GM03348 (cell line): ENCODE results near the gene SERP1.
A peak's percentile ranks its signal among the peaks of the same experiment; 100 is the strongest.

ENCODE experiments used
- DNase-seq: peaks from one replicate; pipeline ENCODE4 v3.0.0; 2012; ENCODE audit warnings: low spot score

The SERP1 gene

DNA sequence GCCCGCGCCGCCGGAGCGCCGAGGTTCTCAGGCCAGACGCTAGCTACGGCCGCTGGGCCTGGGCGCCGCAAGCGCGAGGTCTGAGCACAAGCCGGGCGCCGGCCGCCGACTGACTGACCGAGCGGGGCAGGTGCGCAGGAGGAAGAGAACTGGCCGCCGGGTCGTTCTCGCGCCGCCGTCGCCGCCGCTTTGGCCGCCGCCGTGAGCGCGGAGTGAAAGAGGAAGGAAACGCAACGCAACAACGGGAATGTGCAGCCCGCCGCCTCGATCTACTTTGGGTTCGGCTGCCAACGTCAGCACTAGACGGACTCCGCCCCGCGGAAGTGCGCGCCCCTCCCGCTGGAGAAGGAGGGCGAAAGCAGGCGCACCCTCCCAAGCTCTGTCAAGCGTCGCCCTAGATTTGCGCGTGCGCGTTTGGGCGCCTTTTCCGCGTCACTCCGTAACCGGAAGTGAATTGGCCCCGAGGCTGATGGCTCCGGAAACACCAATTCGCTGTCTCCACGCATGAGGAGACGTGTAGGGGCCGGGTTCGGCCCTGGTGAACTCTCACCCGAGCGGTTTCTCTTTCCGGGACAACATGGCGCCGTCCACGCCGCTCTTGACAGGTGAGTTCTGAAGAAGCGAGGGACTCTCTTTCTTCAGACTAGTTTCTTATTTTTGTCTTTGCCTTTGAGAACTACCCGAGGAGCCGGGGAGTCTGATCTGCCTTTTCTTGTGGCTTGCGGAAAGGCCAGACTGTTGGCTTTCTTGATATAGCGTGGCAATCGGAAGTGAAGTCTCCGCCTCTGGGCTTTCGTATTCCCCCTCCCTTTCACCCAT, at the start of gene SERP1, which contains the start of gene EIF2A:
TSS of gene SERP1 (minus strand) at position 271 of the 819 bp plus-strand sequence. CDS start 361 bp downstream, outside the sequence.
TSS of gene EIF2A (plus strand) at position 562 of the 819 bp plus-strand sequence. CDS start at position 578, 16 bp downstream.
- DNase-seq, result peak; percentile 98

DNA sequence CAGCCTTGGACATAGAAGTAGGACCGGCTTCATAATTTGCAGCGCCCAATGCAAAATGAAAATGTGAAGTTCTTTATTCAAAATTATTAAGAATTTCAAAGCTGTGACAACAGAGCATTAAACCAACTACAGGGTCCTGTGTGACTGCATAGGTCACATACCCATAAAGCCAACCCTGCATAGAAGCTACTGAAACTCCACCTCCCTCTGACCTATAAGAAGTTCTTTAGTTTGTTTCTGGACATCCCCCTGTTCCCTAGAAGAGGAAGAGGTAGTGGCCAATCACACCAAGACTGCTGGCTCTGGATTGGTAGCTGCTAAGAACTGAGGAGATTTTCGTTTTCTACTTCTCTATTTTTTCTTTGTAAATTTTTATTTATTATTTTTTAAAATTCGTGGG, 47.9 kb upstream of the SERP1 start:
- DNase-seq, result no peak

DNA sequence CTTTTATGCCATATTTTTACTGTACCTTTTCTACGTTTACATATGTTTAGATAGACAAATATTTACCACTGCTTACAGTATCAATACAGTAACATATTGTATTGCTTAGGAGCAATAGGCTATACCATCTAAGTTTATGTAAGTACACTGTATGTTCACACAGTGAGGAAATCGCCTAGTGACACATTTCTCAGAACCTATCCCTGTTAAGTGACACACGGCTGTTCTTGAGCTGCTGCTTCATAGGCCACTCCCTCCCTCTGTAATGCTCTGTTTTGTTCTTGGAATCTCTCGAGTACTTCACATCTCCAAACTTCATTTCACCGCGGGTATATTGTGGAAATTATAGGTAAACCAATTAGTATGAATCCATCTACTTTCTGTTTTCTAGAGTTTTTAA, 43.5 kb upstream of the SERP1 start:
- DNase-seq, result peak; percentile 5

DNA sequence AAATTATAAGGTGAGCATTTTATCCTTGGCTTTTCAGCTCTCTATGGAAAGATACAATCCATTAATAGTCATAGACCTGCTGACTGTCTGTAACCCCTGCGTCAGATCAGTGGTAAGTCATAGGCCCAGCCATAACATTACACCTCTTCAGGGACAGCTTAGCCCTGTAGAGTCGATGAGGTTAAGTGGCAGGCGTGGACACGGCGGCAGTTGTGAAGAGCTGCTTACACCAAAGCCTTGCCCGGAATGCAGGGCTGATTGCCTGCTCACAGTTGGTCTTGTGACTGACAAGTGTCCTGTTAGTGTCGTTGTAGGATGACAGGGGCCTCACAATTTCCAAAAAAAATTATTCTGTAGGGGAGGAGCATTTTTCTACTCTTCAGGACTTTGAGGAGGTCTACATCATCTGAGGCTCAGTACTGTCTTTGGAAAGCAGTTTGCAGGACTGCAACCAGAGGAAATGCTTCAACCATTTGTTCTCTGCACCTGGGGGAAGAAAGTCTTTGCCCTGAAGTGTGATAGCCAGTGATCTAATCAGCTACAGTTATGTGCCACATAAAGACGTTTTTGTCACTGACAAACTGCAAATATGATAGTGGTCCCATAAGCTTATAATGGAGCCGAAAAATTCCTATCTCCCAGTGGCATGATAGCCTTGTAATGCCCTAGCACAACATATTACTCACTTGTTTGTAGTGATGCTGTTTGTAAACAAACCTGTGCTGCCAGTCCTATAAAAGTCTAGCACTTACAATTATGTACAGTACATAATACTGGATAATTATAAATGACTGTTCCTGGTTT, 41.9 kb upstream of the SERP1 start:
- DNase-seq, result no peak

DNA sequence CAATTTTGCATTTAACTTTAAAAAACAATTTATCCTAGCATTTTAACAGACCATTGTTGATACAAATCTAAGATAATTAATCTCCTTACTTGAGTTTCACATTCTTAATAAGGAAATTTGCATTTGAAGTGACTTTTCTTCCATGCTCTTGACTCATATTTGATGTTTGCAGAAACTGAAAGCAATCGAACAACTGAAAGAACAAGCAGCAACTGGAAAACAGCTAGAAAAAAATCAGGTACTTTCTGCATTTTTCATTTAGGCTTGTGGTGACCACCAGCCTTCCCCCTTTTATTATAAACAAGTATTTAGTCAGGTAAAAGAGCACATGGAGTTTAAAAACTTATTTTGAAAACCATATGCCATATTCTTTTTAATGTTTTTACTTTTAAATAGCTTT, 36.7 kb upstream of the SERP1 start:
- DNase-seq, result no peak

DNA sequence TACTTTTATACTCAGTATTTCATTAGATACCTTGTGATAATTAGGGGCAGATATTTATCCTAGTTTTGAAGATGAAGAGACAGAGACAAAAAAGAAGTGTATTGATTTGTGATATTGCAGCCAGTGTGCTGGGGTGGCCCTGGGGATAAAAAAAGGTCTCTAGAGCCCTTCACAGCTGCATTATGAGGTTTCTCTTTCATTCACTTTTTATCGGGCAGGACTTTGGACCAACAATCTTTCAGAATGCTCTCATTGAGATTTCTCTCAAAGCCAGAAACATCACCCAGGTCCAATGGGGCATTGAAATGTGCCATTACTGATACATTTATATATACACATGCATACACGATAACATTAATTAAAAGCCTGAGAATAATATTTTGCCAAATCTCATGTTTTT, 36.3 kb upstream of the SERP1 start:
- no peak for DNase-seq

DNA sequence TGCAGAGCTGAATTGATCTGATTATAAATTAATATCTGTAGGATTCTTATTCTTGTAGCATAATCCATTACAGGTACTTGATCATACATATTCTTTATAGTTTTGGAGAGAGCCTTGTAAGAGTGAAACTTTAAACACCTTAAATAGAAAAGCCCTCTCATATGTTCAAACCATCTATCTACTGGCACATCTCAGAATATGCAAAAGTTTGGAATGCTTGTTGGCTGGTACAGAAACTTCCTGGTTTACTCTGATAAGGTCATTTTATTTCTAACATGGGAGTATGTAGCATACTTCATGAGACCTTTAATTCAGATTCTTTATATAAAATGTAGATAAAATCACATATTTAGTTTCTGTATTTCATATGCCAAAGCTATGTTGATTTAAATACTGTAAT, 34.9 kb upstream of the SERP1 start:
- DNase-seq, result no peak

DNA sequence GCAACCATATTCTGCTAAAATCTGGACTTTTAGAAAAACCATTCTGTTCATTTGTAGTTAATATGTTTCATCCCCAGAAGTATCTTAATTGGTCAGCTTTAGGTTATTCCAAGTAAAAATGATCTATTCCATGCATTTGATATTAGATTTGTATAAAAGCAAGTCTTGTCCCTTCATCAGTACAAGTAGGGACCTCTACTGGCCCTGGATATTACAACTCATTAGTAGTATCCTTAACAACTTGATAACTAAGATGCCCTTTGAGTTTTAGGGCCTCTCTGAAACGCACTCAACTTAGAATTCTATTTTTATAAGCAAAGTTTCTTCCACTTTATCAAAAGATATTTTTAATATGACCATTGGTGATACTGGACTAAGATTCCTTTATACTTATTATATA, 31.6 kb upstream of the SERP1 start:
- DNase-seq, result no peak

DNA sequence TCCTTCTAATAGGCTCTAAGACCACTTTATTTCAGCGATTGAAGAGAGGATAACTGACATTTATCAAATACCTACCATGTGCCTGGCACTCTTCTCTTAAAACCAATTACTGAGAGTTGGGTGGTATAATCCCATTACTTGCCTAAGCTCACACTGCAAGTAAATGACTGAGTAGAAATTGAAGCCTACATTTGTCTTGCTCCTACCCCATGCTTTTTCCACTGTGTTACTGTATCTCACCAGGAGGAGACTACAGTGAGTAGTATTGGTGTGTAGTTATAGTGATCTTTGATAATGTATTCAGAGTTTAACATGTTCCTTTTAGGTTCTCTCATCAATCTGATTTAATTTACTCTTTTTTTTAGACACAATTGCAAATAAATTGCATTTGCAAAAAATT, 21.0 kb upstream of the SERP1 start:
- no peak for DNase-seq

DNA sequence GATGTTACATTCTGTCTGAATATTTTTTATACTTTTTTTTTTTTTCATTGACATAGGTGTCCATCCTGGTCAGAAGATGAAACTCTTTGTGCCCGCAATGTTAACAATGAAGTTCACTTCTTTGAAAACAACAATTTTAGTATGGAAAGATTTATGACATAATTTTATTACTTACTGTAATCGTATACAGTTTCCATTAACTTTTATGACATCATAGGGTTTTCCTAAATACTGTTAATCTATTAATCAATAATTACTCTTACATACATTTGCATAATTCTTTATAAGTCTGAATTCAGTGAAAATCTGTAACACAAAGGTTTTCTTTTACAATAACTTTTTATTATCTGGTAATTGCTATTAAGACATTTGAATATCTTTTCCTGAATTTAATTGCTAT, 17.9 kb upstream of the SERP1 start:
- DNase-seq, result no peak

DNA sequence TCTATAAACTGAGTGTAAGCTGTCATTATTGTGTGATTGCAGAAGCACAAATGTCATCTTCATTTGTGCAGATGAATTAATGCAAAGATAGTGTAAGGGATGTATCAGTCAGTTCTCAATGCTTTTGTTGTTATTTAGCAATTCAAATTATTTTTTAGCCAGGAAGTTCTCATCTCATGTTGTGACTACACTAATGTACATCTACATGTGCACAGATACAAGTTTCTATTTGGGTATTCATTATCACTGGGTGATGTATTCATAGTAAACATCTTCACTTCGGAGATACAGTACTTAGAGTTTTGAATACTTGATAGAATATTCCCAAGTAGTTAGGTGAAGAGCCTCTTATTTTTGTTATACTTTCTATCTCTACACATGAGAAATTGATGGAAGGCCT, 11.4 kb upstream of the SERP1 start:
- DNase-seq, result no peak

DNA sequence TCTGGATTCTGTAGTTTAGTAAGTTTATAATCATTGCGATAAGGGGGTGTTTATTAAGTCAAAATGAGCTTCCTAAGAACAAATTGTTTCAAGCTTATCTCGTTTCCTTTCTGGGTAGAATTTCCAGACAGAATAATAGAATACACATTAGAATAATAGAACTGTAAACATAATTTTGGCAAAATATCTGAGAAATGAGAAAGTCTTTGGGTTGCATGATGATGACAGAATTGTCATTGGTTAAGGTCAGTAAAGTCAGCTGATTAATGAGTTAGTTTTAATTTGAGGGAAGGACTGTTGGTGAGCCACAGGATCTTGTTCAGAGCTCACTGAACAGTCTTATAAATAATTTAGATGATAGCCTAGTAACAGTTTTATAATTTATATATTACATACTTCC, 10.5 kb upstream of the SERP1 start:
- no peak for DNase-seq

DNA sequence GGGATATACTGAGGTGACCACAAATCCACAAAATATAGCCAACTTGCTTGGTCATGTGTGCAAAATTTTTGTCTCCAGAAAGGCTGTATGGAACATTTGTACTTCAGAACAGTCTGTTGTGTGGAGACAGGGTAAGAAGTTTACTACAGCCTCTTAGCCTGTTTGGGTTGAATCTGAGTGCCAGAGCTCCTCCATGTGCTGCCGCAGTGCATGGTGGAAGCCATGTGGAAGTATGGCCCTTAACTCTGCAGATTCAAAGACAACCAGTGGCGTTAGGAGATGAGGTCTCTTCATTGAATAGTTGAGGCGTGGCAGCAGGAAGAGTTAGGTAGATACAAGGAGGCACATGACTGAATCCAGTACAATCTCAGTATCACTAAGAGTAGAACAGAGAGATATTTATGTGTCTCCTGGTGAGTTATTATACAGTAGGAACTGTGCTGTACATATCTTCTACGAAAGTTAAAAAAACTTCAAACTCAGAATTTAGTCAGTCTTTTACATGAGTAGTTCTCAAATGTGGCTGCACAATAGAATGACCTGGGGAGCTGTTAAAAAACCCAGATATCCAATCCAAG, 9.7 kb upstream of the SERP1 start:
- DNase-seq, result no peak

DNA sequence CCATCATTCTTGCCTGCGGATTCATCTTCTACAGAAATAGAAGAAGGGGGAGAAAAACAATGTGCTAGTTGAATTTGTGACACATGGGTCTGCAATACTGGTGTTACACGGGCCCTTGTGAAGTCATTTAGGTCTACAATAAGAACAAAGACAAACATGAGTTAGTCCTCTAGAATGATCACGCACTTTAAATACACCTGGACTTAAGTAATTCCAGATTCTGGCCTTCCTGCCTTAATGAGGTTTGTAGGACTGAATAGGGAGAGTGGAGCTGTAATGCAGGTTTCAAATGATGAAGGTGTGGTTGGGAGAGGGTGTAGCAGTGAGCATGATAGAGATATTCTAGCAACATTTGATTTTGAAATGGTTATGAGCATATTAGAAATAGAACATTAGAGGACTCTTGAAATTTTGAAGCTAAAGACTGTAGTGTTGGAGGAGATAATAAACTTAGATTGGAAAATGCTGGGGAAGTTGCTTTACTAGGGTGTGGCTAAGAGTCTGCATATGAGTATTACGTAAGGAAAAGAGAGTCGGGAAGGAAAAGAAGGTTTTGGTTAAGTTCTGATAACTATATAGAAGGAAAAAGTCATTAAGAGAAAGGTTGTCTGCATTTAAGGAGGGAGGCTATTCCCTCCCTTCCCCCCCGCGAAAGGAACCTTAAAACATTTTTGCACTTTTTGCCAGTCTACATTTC, 897 bp upstream of the SERP1 start:
- DNase-seq, result peak; percentile 13

DNA sequence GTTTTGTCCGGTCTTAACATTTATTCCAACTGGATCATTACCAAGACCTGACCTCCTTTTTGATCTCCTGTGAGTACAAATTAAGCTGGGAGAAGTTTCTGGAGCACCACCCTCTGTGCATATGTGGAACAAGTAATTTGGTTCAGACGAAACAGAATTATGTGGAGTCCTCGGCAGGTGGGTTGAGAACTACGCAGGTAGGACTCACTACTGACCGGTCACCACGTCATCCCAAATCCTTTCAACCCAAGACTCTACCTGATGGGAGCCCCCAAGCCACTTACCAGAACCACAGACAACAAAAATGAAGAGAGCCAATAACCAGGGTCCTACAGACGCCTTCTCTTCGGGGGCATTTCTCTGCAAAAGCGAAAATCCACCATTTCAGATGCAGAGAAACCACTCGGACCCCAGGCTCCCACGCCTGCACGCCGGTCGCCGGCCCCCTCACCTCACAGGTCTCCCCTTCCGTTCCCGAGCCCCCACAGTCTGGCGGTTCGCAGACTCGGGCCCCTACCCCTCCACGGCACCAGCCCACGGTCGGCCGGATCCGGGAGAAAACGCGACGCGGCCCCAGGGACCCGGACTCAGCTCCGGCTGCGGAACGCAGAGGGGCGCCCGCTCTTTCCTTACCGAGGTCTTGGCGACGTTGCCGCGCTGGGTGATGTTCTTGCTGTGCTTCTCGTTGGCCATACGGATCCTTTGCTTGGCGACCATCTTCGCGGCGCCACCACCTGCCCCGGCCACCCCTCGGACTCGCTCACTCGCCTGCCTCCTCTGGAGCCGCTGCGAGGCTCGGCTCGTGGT, 674 bp downstream of the SERP1 start:
- DNase-seq, result peak; percentile 42

DNA sequence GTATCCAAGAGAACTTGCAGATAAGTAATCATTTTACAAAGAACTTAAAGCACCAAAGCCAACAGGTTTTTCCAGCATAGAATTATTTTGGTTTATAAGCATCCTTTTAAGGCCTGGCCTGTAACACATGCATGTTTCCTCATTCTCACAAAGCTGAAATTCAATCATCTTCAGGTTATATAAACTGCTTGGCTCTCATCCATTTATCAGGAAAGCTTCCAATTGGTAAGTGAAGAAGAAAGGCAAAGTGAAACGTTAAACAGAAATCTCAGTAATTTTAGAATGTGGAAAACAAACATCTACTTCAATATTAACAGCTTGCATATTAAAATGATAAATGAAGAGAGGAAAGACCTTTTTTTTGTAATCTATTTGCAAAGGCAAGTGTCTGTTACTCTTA, 1.6 kb downstream of the SERP1 start:
- DNase-seq, result no peak

DNA sequence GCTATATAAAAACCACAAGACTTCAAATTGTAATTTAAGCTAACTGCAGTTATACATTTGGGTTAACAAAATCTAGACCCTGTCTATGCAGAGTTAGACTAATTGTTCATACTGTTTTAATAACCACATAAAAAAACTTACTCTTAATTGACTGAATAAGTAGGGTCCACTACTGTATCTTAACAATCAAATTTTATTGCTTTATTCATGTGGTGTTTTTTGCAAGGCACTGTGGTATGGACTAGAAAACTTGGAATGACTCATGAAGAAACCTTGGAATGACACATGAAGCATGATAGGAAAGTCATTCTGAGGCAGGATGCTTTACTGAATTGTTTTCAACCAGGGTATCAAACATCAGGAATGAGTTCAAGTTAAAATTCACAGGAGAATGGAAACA, 2.3 kb downstream of the SERP1 start:
- DNase-seq, result peak; percentile 34

DNA sequence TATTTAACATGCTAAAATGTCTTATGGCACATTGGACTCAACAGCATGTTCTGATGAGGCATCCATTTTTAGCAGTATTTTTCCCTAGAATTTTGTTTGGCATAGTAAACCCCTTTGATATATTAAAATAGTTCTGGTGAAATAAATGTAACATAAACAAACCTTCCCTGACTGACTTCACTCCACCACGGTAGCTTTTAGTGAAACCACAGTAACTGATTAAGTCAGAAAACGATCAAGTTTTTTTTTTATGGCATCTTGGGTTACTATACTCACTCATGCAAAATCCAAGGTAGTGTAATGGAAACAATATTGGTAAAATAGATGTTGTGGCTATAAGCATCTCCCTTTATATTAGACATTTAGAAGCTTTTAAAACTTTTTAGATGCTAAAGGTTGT, 2.8 kb downstream of the SERP1 start:
- no peak for DNase-seq

DNA sequence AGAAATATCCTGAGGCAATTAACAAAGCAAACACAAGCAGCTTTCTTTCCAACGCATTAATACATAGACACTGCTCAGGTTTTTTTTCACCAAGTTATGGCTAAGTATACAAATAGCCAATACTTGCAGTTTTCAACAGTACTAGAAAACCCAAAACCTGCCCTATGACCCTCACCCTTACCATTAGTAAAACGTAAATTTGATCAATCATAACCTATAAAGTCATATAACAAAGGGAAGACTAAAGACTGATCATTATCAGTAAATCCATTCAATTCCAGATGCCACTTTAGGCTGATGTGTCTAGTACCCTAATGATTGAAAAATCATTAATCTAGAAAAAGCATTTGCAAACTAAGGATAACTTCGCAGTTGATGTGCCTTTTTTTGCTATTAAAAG, 3.2 kb downstream of the SERP1 start:
- no peak for DNase-seq

DNA sequence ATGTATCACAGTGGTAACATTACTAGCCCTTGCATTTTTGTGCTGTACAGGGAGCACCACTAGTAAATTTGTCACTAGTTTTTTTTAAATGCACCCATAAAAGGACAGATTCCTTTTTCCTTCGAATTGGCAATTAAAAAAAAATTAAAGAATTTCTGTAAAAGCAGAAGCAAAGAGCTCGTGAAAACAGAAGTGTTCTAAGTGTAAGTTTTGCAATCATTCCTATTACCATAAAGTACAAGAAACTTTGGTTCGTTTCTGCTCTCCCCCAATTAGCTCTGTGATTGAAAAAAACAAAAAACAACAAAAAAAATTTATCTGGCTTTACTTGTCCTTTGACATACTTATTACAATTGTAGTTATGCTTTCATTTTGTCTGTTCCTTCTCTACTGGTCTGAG, 5.3 kb downstream of the SERP1 start:
- no peak for DNase-seq

DNA sequence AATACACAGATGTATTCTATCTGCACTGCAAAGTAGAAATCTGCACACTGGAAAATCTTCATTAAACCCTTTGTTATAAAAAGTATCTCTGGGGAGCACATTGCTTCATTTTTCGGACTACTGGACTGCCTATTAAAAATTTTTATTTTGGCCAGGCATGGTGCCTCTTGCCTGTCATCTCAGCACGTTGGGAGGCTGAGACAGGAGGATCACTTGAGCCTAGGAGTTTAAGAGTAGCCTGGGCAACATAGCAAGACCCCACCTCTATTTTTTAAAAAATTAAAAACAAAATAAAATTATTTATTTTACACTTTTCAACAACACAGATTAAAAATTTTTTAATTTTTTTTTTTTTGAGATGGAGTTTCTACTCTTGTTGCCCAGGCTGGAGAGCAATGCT, 6.0 kb downstream of the SERP1 start:
- no peak for DNase-seq
